Measurements from ENCODE around the gene ZFYVE16. TPM values are rescaled to one million over a fixed set of nuclear protein-coding genes. Genes with fewer than 3 reads are reported as not detected.

Gene ZFYVE16
- total and polyA plus RNA-seq, 2 of the 13 experiments (the other 11 are each of a cell fraction or from before 2014, with no cell fraction given): 9.3 to 33.3 TPM

DNA sequence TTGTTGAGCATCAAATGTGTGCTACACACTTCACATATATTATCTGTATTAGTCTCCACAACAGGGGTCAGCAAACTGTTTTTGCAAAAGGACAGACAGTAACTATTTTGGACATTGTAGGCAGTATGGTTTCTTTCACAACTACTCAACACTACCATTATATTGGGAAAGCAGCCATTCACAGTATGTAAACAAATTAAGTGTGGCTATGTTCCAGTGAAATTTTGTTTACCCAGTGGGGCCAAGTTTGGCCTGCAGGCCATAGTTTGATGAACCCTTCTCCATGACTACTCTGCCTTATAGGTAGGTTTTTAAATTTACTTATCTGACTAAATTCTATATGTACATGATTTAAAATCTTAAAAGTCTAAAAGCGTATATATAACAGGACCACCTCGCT lies 67.1 kb downstream of the ZFYVE16 start (continued):
- TF ChIP-seq, protein P1, sequence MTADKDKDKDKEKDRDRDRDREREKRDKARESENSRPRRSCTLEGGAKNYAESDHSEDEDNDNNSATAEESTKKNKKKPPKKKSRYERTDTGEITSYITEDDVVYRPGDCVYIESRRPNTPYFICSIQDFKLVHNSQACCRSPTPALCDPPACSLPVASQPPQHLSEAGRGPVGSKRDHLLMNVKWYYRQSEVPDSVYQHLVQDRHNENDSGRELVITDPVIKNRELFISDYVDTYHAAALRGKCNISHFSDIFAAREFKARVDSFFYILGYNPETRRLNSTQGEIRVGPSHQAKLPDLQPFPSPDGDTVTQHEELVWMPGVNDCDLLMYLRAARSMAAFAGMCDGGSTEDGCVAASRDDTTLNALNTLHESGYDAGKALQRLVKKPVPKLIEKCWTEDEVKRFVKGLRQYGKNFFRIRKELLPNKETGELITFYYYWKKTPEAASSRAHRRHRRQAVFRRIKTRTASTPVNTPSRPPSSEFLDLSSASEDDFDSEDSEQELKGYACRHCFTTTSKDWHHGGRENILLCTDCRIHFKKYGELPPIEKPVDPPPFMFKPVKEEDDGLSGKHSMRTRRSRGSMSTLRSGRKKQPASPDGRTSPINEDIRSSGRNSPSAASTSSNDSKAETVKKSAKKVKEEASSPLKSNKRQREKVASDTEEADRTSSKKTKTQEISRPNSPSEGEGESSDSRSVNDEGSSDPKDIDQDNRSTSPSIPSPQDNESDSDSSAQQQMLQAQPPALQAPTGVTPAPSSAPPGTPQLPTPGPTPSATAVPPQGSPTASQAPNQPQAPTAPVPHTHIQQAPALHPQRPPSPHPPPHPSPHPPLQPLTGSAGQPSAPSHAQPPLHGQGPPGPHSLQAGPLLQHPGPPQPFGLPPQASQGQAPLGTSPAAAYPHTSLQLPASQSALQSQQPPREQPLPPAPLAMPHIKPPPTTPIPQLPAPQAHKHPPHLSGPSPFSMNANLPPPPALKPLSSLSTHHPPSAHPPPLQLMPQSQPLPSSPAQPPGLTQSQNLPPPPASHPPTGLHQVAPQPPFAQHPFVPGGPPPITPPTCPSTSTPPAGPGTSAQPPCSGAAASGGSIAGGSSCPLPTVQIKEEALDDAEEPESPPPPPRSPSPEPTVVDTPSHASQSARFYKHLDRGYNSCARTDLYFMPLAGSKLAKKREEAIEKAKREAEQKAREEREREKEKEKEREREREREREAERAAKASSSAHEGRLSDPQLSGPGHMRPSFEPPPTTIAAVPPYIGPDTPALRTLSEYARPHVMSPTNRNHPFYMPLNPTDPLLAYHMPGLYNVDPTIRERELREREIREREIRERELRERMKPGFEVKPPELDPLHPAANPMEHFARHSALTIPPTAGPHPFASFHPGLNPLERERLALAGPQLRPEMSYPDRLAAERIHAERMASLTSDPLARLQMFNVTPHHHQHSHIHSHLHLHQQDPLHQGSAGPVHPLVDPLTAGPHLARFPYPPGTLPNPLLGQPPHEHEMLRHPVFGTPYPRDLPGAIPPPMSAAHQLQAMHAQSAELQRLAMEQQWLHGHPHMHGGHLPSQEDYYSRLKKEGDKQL (CRISPR knock-in tag; IDR thresholded peaks at IDR 0.05; ENCODE audit: low read depth): 0 out of 2 replicates have a peak, but pooled peaks have one; percentile 23
- TF ChIP-seq MYNN (CRISPR knock-in tag; IDR thresholded peaks at IDR 0.05; ENCODE audit: low read depth): no peak
- no peak for TF ChIP-seq NR2F1 (CRISPR knock-in tag; IDR thresholded peaks at IDR 0.05)
- no peak for TF ChIP-seq GTF3A (CRISPR knock-in tag; conservative IDR thresholded peaks at IDR 0.05)
- no peak for TF ChIP-seq SCMH1 (CRISPR knock-in tag; IDR thresholded peaks at IDR 0.05; ENCODE audit: borderline replicate concordance)
- no peak for TF ChIP-seq ZNF451 (CRISPR knock-in tag; IDR thresholded peaks at IDR 0.05)
- TF ChIP-seq, protein P2, sequence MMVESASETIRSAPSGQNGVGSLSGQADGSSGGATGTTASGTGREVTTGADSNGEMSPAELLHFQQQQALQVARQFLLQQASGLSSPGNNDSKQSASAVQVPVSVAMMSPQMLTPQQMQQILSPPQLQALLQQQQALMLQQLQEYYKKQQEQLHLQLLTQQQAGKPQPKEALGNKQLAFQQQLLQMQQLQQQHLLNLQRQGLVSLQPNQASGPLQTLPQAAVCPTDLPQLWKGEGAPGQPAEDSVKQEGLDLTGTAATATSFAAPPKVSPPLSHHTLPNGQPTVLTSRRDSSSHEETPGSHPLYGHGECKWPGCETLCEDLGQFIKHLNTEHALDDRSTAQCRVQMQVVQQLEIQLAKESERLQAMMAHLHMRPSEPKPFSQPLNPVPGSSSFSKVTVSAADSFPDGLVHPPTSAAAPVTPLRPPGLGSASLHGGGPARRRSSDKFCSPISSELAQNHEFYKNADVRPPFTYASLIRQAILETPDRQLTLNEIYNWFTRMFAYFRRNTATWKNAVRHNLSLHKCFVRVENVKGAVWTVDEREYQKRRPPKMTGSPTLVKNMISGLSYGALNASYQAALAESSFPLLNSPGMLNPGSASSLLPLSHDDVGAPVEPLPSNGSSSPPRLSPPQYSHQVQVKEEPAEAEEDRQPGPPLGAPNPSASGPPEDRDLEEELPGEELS (CRISPR knock-in tag; IDR thresholded peaks at IDR 0.05): peak; percentile 68
- TF ChIP-seq, protein P3, sequence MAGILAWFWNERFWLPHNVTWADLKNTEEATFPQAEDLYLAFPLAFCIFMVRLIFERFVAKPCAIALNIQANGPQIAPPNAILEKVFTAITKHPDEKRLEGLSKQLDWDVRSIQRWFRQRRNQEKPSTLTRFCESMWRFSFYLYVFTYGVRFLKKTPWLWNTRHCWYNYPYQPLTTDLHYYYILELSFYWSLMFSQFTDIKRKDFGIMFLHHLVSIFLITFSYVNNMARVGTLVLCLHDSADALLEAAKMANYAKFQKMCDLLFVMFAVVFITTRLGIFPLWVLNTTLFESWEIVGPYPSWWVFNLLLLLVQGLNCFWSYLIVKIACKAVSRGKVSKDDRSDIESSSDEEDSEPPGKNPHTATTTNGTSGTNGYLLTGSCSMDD (CRISPR knock-in tag; IDR thresholded peaks at IDR 0.05): no peak
- no peak for TF ChIP-seq PITX1 (CRISPR knock-in tag; IDR thresholded peaks at IDR 0.05)
- TF ChIP-seq ZNF720 (CRISPR knock-in tag; IDR thresholded peaks at IDR 0.05): no peak
- TF ChIP-seq KLF16 (CRISPR knock-in tag; IDR thresholded peaks at IDR 0.05): 0 out of 4 replicates have a peak, but pooled peaks of 1 of the 2 experiments have one; percentile 21
- TF ChIP-seq SP4 (CRISPR knock-in tag; IDR thresholded peaks at IDR 0.05): no peak
- TF ChIP-seq XBP1 (CRISPR knock-in tag; IDR thresholded peaks at IDR 0.05): no peak
- TF ChIP-seq, protein P4, sequence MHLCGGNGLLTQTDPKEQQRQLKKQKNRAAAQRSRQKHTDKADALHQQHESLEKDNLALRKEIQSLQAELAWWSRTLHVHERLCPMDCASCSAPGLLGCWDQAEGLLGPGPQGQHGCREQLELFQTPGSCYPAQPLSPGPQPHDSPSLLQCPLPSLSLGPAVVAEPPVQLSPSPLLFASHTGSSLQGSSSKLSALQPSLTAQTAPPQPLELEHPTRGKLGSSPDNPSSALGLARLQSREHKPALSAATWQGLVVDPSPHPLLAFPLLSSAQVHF (CRISPR knock-in tag; IDR thresholded peaks at IDR 0.05): no peak
- no peak for TF ChIP-seq KLF9 (CRISPR knock-in tag; IDR thresholded peaks at IDR 0.05; ENCODE audit: low read depth)
- no peak for TF ChIP-seq IRF2 (CRISPR knock-in tag; IDR thresholded peaks at IDR 0.05)
- no peak for TF ChIP-seq RFXAP (CRISPR knock-in tag; IDR thresholded peaks at IDR 0.05; ENCODE audit: borderline replicate concordance)
- TF ChIP-seq, protein P5, sequence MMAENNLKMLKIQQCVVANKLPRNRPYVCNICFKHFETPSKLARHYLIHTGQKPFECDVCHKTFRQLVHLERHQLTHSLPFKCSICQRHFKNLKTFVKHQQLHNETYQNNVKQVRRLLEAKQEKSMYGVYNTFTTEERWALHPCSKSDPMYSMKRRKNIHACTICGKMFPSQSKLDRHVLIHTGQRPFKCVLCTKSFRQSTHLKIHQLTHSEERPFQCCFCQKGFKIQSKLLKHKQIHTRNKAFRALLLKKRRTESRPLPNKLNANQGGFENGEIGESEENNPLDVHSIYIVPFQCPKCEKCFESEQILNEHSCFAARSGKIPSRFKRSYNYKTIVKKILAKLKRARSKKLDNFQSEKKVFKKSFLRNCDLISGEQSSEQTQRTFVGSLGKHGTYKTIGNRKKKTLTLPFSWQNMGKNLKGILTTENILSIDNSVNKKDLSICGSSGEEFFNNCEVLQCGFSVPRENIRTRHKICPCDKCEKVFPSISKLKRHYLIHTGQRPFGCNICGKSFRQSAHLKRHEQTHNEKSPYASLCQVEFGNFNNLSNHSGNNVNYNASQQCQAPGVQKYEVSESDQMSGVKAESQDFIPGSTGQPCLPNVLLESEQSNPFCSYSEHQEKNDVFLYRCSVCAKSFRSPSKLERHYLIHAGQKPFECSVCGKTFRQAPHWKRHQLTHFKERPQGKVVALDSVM (CRISPR knock-in tag; IDR thresholded peaks at IDR 0.05): no peak
- TF ChIP-seq EHMT2 (IDR thresholded peaks at IDR 0.05; ENCODE audit: borderline replicate concordance, low read depth, low read length): peak; percentile 78; the same call in 1 of the 2 replicates
